ENCODE measurements around the gene SLC12A8.

DNA sequence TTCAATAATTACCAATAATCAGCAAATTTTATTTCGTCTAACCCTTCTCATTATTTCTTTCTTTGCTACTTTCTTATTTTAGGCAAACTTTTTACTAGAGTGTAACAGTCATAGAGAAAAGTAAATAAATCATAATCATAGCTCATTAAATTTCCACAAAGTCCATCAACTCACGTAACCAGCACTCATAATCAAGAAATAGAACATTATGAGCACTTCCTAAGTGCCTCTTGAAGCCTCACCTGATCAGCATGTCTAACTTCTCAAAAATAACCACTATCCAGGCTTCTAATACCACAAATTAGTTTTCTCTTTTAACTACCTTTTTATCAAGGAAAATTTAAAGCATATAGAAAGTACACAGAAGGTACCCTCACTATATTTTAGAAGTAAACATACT, 38.4 kb upstream of the SLC12A8 start:
- TF ChIP-seq EZH2 (IDR thresholded peaks at IDR 0.05) (no peak), EZH2phosphoT487 (IDR thresholded peaks at IDR 0.05) (no peak)
- TF ChIP-seq, protein P1, sequence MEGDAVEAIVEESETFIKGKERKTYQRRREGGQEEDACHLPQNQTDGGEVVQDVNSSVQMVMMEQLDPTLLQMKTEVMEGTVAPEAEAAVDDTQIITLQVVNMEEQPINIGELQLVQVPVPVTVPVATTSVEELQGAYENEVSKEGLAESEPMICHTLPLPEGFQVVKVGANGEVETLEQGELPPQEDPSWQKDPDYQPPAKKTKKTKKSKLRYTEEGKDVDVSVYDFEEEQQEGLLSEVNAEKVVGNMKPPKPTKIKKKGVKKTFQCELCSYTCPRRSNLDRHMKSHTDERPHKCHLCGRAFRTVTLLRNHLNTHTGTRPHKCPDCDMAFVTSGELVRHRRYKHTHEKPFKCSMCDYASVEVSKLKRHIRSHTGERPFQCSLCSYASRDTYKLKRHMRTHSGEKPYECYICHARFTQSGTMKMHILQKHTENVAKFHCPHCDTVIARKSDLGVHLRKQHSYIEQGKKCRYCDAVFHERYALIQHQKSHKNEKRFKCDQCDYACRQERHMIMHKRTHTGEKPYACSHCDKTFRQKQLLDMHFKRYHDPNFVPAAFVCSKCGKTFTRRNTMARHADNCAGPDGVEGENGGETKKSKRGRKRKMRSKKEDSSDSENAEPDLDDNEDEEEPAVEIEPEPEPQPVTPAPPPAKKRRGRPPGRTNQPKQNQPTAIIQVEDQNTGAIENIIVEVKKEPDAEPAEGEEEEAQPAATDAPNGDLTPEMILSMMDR (IDR thresholded peaks at IDR 0.05) = no peak
